ENCODE measurements around the gene COL4A3.

DNA sequence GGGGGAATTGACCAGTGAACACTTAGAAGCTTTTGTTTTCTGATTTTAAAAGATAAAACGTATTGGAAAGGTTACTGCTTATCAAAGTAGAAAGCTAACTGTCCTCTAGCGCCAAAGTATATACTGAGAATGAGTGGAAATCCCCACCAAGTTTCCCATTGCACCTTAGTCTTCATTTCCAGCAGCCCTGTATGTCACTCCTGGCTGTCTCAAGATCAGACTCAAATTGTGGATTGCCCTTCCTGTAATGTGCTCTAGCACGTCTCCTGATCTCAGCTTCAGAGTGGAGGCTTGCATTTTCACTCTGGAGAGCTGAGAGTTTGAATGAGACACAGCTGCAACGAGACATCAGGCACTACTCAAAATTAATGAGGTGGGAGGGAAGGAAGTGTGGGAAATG, 187.2 kb downstream of the COL4A3 start:
- TF ChIP-seq, protein P1, sequence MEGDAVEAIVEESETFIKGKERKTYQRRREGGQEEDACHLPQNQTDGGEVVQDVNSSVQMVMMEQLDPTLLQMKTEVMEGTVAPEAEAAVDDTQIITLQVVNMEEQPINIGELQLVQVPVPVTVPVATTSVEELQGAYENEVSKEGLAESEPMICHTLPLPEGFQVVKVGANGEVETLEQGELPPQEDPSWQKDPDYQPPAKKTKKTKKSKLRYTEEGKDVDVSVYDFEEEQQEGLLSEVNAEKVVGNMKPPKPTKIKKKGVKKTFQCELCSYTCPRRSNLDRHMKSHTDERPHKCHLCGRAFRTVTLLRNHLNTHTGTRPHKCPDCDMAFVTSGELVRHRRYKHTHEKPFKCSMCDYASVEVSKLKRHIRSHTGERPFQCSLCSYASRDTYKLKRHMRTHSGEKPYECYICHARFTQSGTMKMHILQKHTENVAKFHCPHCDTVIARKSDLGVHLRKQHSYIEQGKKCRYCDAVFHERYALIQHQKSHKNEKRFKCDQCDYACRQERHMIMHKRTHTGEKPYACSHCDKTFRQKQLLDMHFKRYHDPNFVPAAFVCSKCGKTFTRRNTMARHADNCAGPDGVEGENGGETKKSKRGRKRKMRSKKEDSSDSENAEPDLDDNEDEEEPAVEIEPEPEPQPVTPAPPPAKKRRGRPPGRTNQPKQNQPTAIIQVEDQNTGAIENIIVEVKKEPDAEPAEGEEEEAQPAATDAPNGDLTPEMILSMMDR (IDR thresholded peaks at IDR 0.05; ENCODE audit: low read length): no peak
- no peak for TF ChIP-seq EZH2 (IDR thresholded peaks at IDR 0.05; ENCODE audit: borderline replicate concordance, low read length)

Measured in OCI-LY1 (cell line).